ENCODE measurements around the gene SH2D6.
"Not testable (repeated sequence)": the region's sequence is repeated elsewhere in the genome, so short reads cannot be mapped to it uniquely, and the experiment has no call there.

Gene SH2D6
- 0 to 0.54 (median 0.06) reads per million in 4 donors for total RNA-seq

- peak; percentile 53 to 89 (median 73) for DNase-seq
Observed at GRCh38 chr2:85418132-85419008, at the start of gene SH2D6. Gene SH2D6, plus strand, starts transcription at chr2:85418714. Its CDS starts 10,752 bp downstream, at chr2:85429466.

- DNase-seq: no peak
Observed at GRCh38 chr2:85368921-85369320, 49.6 kb upstream of the SH2D6 start.

GRCh38 chr2:85369500-85369899, 49.0 kb upstream of the SH2D6 start:
- no peak for DNase-seq

GRCh38 chr2:85371045-85371444, 47.5 kb upstream of the SH2D6 start:
- no peak for DNase-seq

GRCh38 chr2:85376291-85377065, 42.0 kb upstream of the SH2D6 start:
- DNase-seq: no peak

- DNase-seq: no peak
Observed at GRCh38 chr2:85377083-85377482, 41.4 kb upstream of the SH2D6 start.

- DNase-seq: no peak
Observed at GRCh38 chr2:85378257-85378656, 40.3 kb upstream of the SH2D6 start.

GRCh38 chr2:85380048-85380447, 38.5 kb upstream of the SH2D6 start:
- DNase-seq: no peak

GRCh38 chr2:85383151-85383550, 35.4 kb upstream of the SH2D6 start:
- DNase-seq: not testable (repeated sequence)

- no peak for DNase-seq
Observed at GRCh38 chr2:85383850-85384249, 34.7 kb upstream of the SH2D6 start.

- no peak for DNase-seq
Observed at GRCh38 chr2:85385746-85386145, 32.8 kb upstream of the SH2D6 start.

GRCh38 chr2:85387754-85388153, 30.8 kb upstream of the SH2D6 start:
- DNase-seq: no peak

- no peak for DNase-seq
Observed at GRCh38 chr2:85388878-85389538, 29.5 kb upstream of the SH2D6 start.

GRCh38 chr2:85390941-85391669, 27.4 kb upstream of the SH2D6 start:
- peak; percentile 25 to 62 (median 55) for DNase-seq

- no peak for DNase-seq
Observed at GRCh38 chr2:85393836-85394235, 24.7 kb upstream of the SH2D6 start.

- no peak for DNase-seq
Observed at GRCh38 chr2:85394261-85394681, 24.2 kb upstream of the SH2D6 start.

- DNase-seq: no peak
Observed at GRCh38 chr2:85394976-85395375, 23.5 kb upstream of the SH2D6 start.

GRCh38 chr2:85395912-85396475, 22.5 kb upstream of the SH2D6 start:
- no peak for DNase-seq

GRCh38 chr2:85396531-85397470, 21.7 kb upstream of the SH2D6 start:
- no peak for DNase-seq

GRCh38 chr2:85397925-85398331, 20.6 kb upstream of the SH2D6 start:
- DNase-seq: no peak
